Measurements from ENCODE around the gene LMO7.

DNA sequence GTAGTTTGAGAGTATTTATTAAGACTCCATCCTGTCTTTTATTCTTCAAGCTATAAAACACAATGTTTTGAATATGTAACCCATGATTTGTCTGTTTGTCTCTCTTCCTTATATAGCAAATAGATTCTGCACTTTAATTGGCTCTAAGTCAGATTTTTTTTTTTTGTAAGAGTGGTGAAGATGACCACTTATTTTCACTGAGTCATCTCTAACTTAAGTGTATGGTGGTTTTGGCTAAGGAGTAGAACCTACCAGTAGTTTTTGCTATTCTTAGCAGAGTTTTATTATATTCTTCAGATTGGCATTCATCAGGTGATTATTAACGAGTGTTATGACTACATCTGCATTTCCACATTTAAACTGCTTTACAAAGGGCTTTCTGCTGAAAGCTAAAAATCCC is 194.7 kb downstream of the LMO7 start:
- TF ChIP-seq, protein P1, sequence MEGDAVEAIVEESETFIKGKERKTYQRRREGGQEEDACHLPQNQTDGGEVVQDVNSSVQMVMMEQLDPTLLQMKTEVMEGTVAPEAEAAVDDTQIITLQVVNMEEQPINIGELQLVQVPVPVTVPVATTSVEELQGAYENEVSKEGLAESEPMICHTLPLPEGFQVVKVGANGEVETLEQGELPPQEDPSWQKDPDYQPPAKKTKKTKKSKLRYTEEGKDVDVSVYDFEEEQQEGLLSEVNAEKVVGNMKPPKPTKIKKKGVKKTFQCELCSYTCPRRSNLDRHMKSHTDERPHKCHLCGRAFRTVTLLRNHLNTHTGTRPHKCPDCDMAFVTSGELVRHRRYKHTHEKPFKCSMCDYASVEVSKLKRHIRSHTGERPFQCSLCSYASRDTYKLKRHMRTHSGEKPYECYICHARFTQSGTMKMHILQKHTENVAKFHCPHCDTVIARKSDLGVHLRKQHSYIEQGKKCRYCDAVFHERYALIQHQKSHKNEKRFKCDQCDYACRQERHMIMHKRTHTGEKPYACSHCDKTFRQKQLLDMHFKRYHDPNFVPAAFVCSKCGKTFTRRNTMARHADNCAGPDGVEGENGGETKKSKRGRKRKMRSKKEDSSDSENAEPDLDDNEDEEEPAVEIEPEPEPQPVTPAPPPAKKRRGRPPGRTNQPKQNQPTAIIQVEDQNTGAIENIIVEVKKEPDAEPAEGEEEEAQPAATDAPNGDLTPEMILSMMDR (IDR thresholded peaks at IDR 0.05), result no peak
- TF ChIP-seq EZH2 (IDR thresholded peaks at IDR 0.05) (no peak), EZH2phosphoT487 (IDR thresholded peaks at IDR 0.05) (no peak)
